ENCODE data around the gene BDNF. TPM values are rescaled to one million over a fixed set of nuclear protein-coding genes. Genes with fewer than 3 reads are reported as not detected.
"Not testable (repeated sequence)": the region's sequence is repeated elsewhere in the genome, so short reads cannot be mapped to it uniquely, and the experiment has no call there.

Gene BDNF
- total RNA-seq: 1 to 10 TPM in 1 of 4 donors, under 1 TPM in 3; 0.16 to 1.2 (median 0.45) TPM

GRCh38 chr11:27700351-27701301 is at the start of gene BDNF:
BDNF (minus strand) TSS chr11:27700455; CDS start chr11:27658564, 41,891 bp downstream.
- DNase-seq (ENCODE audit: low spot score) (no peak), ATAC-seq (ENCODE audit: low FRiP score) (peak; percentile 37)
- no peak for TF ChIP-seq CTCF (IDR thresholded peaks at IDR 0.05)

GRCh38 chr11:27740362-27741013 is 40.2 kb upstream of the BDNF start:
- ATAC-seq (ENCODE audit: low FRiP score) (no peak), DNase-seq (ENCODE audit: low spot score) (no peak)
- TF ChIP-seq CTCF (IDR thresholded peaks at IDR 0.05): no peak

GRCh38 chr11:27735281-27735680 is 35.0 kb upstream of the BDNF start:
- no peak for TF ChIP-seq CTCF (IDR thresholded peaks at IDR 0.05)
- ATAC-seq (ENCODE audit: low FRiP score): no peak
- no peak for DNase-seq (ENCODE audit: low spot score)

- ATAC-seq (ENCODE audit: low FRiP score); DNase-seq (ENCODE audit: low spot score): not testable (repeated sequence)
These were observed 31.5 kb upstream of the BDNF start for GRCh38 chr11:27731803-27732202.

- DNase-seq (ENCODE audit: low spot score) (no peak), ATAC-seq (ENCODE audit: low FRiP score) (no peak)
- TF ChIP-seq CTCF (IDR thresholded peaks at IDR 0.05): no peak
These were observed 26.7 kb upstream of the BDNF start for GRCh38 chr11:27726981-27727380.

GRCh38 chr11:27723687-27724086 is 23.4 kb upstream of the BDNF start:
- ATAC-seq (ENCODE audit: low FRiP score): no peak
- no peak for TF ChIP-seq CTCF (IDR thresholded peaks at IDR 0.05)
- no peak for DNase-seq (ENCODE audit: low spot score)

GRCh38 chr11:27722953-27723344 is 22.7 kb upstream of the BDNF start:
- no peak for DNase-seq (ENCODE audit: low spot score)
- TF ChIP-seq CTCF (IDR thresholded peaks at IDR 0.05): no peak
- no peak for ATAC-seq (ENCODE audit: low FRiP score)
